Measurements from ENCODE around the gene HYAL1. TPM values are rescaled to one million over a fixed set of nuclear protein-coding genes. Genes with fewer than 3 reads are reported as not detected.
"Not testable (repeated sequence)": the region's sequence is repeated elsewhere in the genome, so short reads cannot be mapped to it uniquely, and the experiment has no call there.

The HYAL1 gene
- total and polyA plus RNA-seq, 7 donors = 2.4 to 15.1 (median 4.6) TPM

DNA sequence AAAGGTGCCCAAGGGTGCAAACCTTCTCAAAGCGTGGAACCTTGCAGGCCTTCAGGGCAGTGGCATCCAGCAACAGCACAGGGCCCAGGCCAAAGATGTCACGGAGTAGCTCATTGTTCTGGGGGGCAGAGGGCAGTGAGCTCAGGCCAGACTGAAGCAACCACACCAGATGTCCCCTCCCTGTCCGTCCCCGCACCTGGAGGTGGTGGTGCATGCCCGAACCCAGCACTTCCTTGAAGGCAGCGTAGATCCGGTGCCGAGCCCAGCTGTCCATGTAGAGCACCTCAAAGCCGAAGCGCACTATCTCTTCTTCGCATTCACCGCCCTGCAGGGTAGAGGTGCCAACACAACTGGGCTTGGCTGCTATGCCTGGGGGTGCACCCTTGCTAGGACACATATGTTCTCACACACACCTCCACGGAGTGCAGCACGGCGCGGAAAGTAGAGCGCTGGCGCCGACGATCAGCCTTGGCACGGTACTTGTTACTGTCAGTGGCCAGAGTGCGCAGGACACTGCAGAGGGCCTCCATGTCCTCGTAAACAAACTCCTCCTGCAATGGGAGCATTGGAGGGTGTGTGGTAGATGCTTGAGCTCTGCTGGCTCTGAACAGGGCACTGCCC lies 14.9 kb downstream of the HYAL1 start:
- Histone ChIP-seq H3K27me3 (no peaks in the 10 kb centered on the region), H3K9me3 (no peaks in the 10 kb centered on the region), H3K4me1 (peaks cover 0 to 29% (median 25%) of the 10 kb centered on the region in 4 donors), H3K36me3 (peaks cover 15 to 44% (median 29%) of the 10 kb centered on the region in 4 donors), H3K27ac (no peak overlapping the region), H3K4me3 (no peak overlapping the region)
- TF ChIP-seq, protein P1, sequence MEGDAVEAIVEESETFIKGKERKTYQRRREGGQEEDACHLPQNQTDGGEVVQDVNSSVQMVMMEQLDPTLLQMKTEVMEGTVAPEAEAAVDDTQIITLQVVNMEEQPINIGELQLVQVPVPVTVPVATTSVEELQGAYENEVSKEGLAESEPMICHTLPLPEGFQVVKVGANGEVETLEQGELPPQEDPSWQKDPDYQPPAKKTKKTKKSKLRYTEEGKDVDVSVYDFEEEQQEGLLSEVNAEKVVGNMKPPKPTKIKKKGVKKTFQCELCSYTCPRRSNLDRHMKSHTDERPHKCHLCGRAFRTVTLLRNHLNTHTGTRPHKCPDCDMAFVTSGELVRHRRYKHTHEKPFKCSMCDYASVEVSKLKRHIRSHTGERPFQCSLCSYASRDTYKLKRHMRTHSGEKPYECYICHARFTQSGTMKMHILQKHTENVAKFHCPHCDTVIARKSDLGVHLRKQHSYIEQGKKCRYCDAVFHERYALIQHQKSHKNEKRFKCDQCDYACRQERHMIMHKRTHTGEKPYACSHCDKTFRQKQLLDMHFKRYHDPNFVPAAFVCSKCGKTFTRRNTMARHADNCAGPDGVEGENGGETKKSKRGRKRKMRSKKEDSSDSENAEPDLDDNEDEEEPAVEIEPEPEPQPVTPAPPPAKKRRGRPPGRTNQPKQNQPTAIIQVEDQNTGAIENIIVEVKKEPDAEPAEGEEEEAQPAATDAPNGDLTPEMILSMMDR (IDR thresholded peaks at IDR 0.05) = no peak
- TF ChIP-seq POLR2A (IDR thresholded peaks at IDR 0.05) (no peak), POLR2AphosphoS5 (IDR thresholded peaks at IDR 0.05) (no peak), EP300 (IDR thresholded peaks at IDR 0.05) (no peak)
- intact Hi-C loops (cut with DNase I) = no loop called here
- no peak for DNase-seq
- WGBS, 2 donors = 94 to 97% methylated on average over 23 of the region's 23 CpGs

DNA sequence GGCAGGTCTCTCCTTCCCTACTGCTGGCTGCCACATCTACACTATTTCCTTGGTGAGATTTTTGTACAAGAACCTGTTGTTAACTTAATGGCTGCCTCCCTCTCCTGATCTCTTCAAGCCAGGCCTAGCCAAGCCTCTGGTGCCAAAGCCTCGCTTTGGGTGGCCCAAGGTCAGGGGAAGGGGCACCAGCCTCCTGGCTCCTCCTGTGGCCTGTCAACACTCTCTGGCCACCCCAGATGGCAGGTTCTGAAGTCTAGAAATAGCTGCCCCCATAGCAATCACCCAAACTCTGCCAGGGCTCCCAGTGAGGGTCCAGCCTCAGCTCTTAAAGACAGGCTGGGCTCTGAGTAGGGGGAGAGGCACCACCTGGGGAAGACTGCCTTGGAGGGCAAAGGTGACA lies 16.1 kb downstream of the HYAL1 start:
- no peaks in the 10 kb centered on the region for H3K27me3 ChIP-seq
- peaks cover 15 to 44% (median 29%) of the 10 kb centered on the region in 4 donors for H3K36me3 ChIP-seq
- peaks cover 0 to 19% (median 15%) of the 10 kb centered on the region in 4 donors for H3K4me1 ChIP-seq
- intact Hi-C loops (cut with DNase I) = no loop called here
- no peak for DNase-seq
- no peaks in the 10 kb centered on the region for H3K9me3 ChIP-seq
- WGBS, 2 donors = 92 to 100% methylated on average over 1 of the region's 1 CpG
- H3K27ac ChIP-seq = no peak overlapping the region
- TF ChIP-seq, protein P1 (IDR thresholded peaks at IDR 0.05) = no peak
- TF ChIP-seq POLR2AphosphoS5 (IDR thresholded peaks at IDR 0.05) = no peak
- TF ChIP-seq POLR2A (IDR thresholded peaks at IDR 0.05) = no peak
- no peak for TF ChIP-seq EP300 (IDR thresholded peaks at IDR 0.05)
- no peak overlapping the region for H3K4me3 ChIP-seq

DNA sequence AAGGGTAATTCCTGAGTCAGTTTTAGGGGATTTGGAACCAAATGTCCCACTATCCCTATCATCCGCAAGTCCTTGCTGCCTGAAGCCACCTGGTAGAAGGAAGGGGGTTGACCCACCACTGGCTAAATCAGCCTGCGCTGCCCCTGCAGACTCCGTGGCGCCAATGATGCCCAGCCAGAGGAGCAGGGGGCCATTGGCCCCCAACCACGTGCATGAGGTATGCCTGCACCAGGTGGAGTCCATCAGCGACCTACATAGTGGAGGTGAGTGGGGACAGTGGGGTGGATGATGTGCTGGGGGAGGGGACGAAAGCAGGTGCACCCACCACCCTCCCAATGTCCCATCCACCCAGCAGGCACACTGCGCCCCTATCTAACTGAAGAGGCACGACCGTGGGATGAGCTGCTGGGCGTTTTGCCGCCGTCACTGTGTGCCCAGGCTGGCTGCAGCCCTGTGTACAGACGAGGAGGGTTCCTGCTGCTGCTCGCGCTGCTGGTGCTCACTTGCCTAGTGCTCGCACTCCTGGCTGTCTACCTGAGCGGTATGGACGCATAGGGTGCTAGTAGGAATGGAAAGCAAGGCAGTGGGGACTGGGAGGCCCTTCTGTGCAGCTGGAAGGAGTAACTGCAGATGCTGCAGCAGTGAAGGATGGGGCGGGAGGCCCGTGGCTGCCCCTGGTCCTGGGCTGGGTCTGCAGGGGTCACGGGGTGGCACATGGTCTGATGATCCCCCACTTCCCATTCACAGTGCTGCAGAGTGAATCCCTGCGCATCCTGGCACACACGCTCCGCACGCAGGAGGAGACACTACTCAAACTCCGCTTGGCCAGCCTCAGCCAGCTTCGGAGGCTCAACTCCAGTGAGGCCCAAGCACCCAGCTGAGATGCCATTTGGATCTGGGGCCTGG lies 16.8 kb downstream of the HYAL1 start:
- TF ChIP-seq EP300 (IDR thresholded peaks at IDR 0.05) = no peak
- no peak for TF ChIP-seq POLR2AphosphoS5 (IDR thresholded peaks at IDR 0.05)
- TF ChIP-seq POLR2A (IDR thresholded peaks at IDR 0.05) = no peak
- TF ChIP-seq, protein P1 (IDR thresholded peaks at IDR 0.05) = no peak
- Histone ChIP-seq H3K4me1 (peaks cover 0 to 15% (median 14%) of the 10 kb centered on the region in 4 donors), H3K9me3 (no peaks in the 10 kb centered on the region), H3K27me3 (no peaks in the 10 kb centered on the region), H3K4me3 (no peak overlapping the region), H3K36me3 (peaks cover 15 to 44% (median 29%) of the 10 kb centered on the region in 4 donors), H3K27ac (no peak overlapping the region)
- DNase-seq = no peak
- 87 to 92% methylated on average over 28 of the region's 28 CpGs for WGBS, 2 donors
- intact Hi-C loops (cut with DNase I) = no loop called here

DNA sequence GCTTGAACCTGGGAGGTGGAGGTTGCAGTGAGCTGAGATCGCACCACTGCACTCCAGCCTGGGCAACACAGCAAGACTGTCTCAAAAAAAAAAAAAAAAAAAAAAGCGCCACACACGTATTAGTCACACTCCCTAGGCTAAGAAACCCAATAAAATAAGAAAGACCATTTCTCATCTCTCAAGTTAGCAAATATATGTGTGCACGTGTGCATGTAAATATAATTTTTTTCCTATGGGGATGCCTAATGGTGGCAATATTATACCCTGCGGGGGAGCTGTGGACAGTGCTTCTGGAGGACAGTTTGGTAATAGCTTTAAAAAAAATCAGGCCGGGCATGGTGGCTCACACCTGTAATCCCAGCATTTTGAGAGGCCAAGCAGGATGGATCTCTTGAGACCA lies 19.3 kb downstream of the HYAL1 start:
- intact Hi-C loops (cut with DNase I); H3K9me3 ChIP-seq; DNase-seq; H3K27me3 ChIP-seq; H3K27ac ChIP-seq; H3K4me3 ChIP-seq; H3K4me1 ChIP-seq: not testable (repeated sequence)
- H3K36me3 ChIP-seq = peaks cover 11 to 29% (median 17%) of the 10 kb centered on the region in 4 donors
- WGBS, 2 donors = 75 to 91% methylated on average over 6 of the region's 6 CpGs
